NCI-H748 (cell line): ENCODE data around the gene AMBP.
"Not testable (repeated sequence)": the region's sequence is repeated elsewhere in the genome, so short reads cannot be mapped to it uniquely, and the experiment has no call there.

Experiments used
- DNase-seq: peaks from one replicate; lab custom pipeline; 2025; ENCODE audit not compliant: unreplicated experiment; lab: John Stamatoyannopoulos, UW

AMBP gene

GRCh38 chr9:114053246-114054005, 24.7 kb downstream of the AMBP start:
- DNase-seq: no peak

GRCh38 chr9:114051706-114052105, 26.4 kb downstream of the AMBP start:
- no peak for DNase-seq

GRCh38 chr9:114051281-114051680, 26.8 kb downstream of the AMBP start:
- no peak for DNase-seq

DNA sequence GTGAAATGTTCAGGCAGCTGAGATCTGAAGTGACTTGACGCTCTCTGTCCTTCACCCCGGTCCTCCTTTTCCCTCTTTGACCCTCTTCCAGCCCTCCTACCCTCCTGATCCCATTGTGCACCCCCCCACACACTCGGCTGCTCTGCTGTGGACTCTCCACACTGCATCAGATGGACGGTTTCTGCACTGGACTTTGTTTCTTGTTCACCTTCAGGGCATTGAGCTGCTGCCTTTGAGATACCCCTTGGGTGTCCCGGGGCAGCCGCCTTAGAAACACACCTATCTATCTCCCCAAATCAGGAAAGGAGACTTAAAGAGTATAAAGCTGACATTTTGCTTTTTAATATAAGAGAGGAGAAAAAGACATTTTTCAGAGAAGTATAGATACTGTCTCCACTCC, 27.5 kb downstream of the AMBP start:
- DNase-seq: no peak

- no peak for DNase-seq
Measured at GRCh38 chr9:114050226-114050568, 27.9 kb downstream of the AMBP start.

DNA sequence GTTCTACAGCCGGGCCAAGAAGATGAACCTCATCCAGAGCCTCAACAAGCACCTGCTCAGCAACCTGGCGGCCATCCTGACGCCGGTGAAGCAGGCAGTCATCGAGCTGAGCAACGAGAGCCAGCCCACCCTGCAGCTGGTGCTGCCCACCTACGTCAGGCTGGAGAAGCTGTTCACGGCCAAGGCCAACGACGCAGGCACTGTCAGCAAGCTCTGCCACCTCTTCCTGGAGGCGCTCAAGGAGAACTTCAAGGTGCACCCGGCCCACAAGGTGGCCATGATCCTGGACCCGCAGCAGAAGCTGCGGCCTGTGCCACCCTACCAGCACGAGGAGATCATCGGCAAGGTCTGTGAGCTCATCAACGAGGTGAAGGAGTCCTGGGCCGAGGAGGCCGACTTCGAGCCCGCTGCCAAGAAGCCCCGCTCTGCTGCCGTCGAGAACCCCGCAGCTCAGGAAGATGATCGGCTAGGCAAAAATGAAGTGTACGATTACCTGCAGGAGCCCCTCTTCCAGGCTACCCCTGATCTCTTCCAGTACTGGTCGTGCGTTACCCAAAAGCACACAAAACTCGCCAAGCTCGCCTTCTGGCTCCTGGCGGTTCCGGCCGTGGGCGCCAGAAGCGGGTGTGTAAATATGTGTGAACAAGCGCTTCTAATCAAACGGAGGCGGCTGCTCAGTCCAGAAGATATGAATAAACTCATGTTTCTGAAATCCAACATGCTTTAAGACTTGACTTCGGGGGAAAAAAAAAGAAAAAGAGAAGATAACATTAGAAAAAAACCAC, 28.5 kb downstream of the AMBP start:
- no peak for DNase-seq

- DNase-seq: no peak
Measured at GRCh38 chr9:114048533-114049415, 29.3 kb downstream of the AMBP start.

- no peak for DNase-seq
Measured at GRCh38 chr9:114047717-114048116, 30.4 kb downstream of the AMBP start.

- no peak for DNase-seq
Measured at GRCh38 chr9:114046875-114047274, 31.2 kb downstream of the AMBP start.

- DNase-seq: no peak
Measured at GRCh38 chr9:114046237-114046755, 31.8 kb downstream of the AMBP start.

- not testable (repeated sequence) for DNase-seq
Measured at GRCh38 chr9:114043660-114044059, 34.4 kb downstream of the AMBP start.

GRCh38 chr9:114039484-114039883, 38.6 kb downstream of the AMBP start:
- DNase-seq: no peak

DNA sequence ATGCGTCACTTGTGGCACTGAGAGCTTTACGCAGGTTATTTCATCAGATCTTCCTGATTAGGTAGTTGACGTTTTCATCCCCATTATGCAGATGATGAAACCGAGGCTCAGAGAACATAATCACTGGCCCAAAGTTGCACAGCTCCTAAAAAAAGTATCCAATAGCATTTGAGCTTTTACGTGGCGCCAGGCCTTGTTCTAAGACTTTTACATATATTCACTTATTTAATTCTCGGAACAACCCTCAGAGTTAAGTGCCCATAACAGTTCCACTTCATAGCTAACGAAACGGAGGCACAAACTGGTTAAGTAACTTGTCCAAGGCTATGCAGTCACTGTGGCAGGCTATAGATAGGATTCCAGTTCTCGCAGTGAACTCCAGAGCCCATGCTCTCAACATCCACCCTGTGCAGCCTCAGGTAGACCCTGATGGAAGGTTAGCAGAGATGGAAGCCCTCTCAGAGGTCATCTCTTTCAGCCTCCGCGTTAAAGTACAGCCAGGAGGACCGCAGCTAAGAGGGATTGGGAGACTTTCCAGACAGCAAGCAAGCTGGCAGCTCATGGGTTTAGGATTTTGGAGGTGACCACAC, 39.3 kb downstream of the AMBP start:
- DNase-seq: no peak

DNA sequence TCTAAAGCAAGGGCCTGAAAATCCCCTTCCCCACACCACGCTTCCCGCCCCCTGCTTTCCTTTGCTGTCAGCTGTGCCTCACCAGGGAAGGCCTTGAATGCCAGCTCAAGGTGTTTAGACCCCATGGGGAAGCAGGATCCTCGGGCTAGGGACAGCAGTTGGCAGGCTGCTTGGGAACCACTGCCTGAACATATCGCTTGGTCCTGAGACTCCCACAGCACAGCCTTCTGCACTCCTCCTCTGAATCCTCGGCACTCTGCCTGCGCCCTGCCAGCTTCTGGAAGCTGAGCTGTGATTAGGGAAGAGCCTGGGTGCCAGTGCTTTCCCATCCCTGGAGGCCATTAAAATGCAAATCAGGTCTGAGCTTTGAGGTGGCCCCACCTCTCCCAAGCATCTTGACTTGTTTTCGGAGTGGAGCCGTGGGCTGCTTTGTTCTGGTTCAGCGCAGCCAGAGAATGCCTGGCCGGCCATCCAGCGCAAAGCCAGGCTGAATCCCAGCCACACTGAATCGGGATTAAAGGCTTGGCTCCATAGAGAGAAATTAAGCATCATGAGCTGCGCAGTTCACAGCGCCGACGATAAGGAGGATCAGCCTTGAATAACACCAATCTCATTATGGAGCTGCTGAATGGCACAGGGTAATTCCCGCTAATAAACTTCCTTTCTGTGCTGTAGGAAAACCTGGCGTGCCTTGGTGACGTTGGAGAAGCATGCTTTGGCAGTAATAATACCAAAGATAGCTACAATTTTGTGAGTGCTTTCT, 40.0 kb downstream of the AMBP start:
- no peak for DNase-seq

GRCh38 chr9:114037249-114037648, 40.9 kb downstream of the AMBP start:
- DNase-seq: no peak

- DNase-seq: no peak
Measured at GRCh38 chr9:114035845-114036801, 42.0 kb downstream of the AMBP start.

GRCh38 chr9:114035221-114035844, 42.8 kb downstream of the AMBP start:
- DNase-seq: no peak

DNA sequence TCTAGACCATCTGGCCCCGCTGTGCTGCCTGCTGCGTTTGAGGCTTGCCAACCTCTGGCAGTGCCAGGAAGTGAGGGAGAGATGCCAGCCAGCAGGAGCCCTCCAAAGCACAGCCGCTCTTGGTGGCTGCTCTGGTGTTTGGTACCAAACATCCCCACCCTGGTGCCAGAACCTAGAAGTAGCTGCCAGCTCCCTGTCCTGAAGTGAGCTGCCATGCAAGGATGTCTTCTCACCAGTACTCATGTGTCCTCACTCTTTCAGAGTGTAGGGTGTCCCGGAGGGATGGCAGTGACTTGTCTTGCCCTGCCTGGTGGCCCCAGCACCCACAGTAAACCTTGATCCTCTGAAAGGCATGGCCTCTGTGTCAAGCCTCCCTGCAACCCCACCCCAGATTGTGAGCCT, 43.4 kb downstream of the AMBP start:
- DNase-seq: no peak

GRCh38 chr9:114034196-114034595, 43.9 kb downstream of the AMBP start:
- no peak for DNase-seq
